ENCODE results near the gene RGPD3. TPM values are rescaled to one million over a fixed set of nuclear protein-coding genes. Genes with fewer than 3 reads are reported as not detected.
"Not testable (repeated sequence)": the region's sequence is repeated elsewhere in the genome, so short reads cannot be mapped to it uniquely, and the experiment has no call there.

The RGPD3 gene
- total and polyA plus RNA-seq, 2 donors (not counting 1 experiment from before 2014, with no cell fraction given), result 0.12 to 0.17 TPM

DNA sequence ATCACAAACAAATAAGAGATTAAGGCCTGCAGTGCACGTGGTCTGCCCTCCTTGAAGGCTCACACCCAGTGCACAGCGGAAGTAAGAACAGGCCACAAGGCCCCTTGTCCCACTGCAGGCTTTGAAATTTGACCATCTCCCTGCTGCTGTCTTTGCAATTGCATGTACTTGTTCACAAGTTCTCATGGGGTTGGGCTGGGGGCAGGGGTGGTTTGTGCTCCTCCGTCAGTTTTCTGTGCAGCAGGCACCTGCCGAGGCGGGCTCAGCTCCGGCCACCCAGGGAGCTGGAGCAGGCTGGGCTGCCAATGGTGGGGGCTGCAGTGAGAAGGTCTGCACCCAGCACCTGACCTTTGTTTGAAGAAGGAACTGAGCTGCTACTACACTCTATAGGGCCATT is 41.2 kb upstream of the RGPD3 start:
- H3K4me3 ChIP-seq (replicated peaks in 1 of 4; ENCODE audit: control extremely low read depth in 1 of 4, insufficient read depth in 1 of 4, low read depth in 3 of 4, low read length in 4 of 4); H3K4me1 ChIP-seq (ENCODE audit: control insufficient read depth, extremely low read depth, insufficient read depth, low read length); H3K9me3 ChIP-seq (ENCODE audit: control insufficient read depth, insufficient read depth, low read depth, low read length); H4K20me1 ChIP-seq (ENCODE audit: control insufficient read depth, extremely low read depth, insufficient read depth, low read length); H3K27ac ChIP-seq (ENCODE audit: insufficient read depth, low read length); H3K79me2 ChIP-seq (ENCODE audit: control insufficient read depth, insufficient read depth, low read length); H3K36me3 ChIP-seq (ENCODE audit: control insufficient read depth, insufficient read depth, low read length); H3K27me3 ChIP-seq (ENCODE audit: control insufficient read depth, insufficient read depth, low read length); H3K4me2 ChIP-seq (ENCODE audit: extremely low read depth, insufficient read depth, low read length); H3K9ac ChIP-seq (ENCODE audit: insufficient read depth, low read length); H2AFZ ChIP-seq (ENCODE audit: low read length); DNase-seq (ENCODE audit: low read depth in 2 of 2): not testable (repeated sequence)

DNA sequence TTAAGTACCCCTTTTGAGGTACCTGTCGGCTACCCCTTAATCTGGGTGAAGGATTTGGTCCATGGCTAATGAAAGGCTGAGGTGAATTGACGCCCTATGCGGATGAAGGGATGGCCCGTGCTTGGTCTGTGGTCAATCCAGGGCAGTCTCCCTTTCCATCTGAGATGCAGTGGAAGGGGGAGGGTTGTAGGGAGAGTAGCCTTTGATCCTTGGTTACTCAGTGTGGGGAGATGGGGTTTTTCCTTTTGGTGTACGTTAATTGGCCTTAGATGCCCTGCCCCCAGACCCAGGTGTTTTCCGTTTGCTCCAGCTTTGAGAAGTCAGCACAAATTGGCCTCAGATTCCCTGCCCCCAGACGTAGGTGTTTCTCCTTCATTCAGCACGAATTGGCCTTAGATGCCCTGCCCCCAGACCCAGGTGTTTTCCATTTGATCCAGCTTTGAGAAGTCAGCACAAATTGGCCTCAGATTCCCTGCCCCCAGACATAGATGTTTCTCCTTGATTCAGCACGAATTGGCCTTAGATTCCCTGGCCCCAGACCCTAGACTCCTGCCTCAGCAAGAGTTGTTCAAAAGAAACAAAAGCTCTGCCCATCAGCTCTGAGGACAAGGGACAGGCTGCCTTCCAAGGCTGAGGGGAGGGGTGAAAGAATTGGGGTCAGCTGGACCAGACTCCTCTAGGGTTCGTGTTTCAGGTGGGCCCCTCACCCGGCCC is 40.6 kb upstream of the RGPD3 start:
- H3K27ac ChIP-seq (ENCODE audit: insufficient read depth, low read length), result not testable (repeated sequence)

DNA sequence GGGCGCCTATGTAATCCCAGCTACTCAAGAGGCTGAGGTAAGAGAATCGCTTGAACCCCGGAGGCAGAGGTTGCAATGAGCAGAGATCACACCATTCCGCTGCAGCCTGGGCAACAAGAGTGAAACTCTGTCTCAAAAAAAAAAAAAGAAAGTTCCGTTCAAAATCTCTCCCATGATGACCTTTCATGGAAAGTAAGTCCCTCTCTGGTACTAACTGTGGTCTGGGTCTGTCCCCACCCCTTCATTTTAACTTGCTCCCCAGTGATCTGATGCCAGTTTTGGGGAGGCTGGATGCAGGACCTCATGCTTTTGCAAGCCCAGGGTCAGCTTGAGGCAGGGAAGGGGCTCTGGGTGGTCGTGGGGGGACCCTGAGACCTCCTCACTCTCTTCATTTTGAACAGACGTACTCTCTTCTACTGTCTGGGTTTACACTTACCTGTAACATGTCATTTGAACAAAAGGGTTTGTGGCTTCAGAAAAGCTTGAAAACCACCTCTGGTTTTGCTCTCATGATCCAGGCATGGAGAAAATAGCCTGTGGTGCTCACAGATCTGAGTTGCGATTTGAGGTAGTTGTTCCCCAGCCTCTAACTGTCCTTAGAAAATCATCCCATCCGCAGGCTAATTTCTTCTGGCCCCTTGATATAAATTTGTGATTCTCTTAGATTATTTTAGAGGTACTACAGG is 37.9 kb upstream of the RGPD3 start:
- H3K27me3 ChIP-seq (ENCODE audit: control insufficient read depth, insufficient read depth, low read length); H3K9me3 ChIP-seq (ENCODE audit: control insufficient read depth, insufficient read depth, low read depth, low read length); DNase-seq (ENCODE audit: low read depth in 2 of 2); H3K36me3 ChIP-seq (ENCODE audit: control insufficient read depth, insufficient read depth, low read length); H3K4me1 ChIP-seq (ENCODE audit: control insufficient read depth, extremely low read depth, insufficient read depth, low read length); H4K20me1 ChIP-seq (ENCODE audit: control insufficient read depth, extremely low read depth, insufficient read depth, low read length); H3K9ac ChIP-seq (ENCODE audit: insufficient read depth, low read length); H3K27ac ChIP-seq (ENCODE audit: insufficient read depth, low read length); H3K4me3 ChIP-seq (replicated peaks in 1 of 4; ENCODE audit: control extremely low read depth in 1 of 4, insufficient read depth in 1 of 4, low read depth in 3 of 4, low read length in 4 of 4); H3K79me2 ChIP-seq (ENCODE audit: control insufficient read depth, insufficient read depth, low read length); H3K4me2 ChIP-seq (ENCODE audit: extremely low read depth, insufficient read depth, low read length); H2AFZ ChIP-seq (ENCODE audit: low read length): not testable (repeated sequence)

More for the DNA sequence above, 40.6 kb upstream of the RGPD3 start:
- H2AFZ ChIP-seq (ENCODE audit: low read length); H3K79me2 ChIP-seq (ENCODE audit: control insufficient read depth, insufficient read depth, low read length); H3K9ac ChIP-seq (ENCODE audit: insufficient read depth, low read length); H3K27me3 ChIP-seq (ENCODE audit: control insufficient read depth, insufficient read depth, low read length); H3K4me1 ChIP-seq (ENCODE audit: control insufficient read depth, extremely low read depth, insufficient read depth, low read length); H4K20me1 ChIP-seq (ENCODE audit: control insufficient read depth, extremely low read depth, insufficient read depth, low read length); H3K36me3 ChIP-seq (ENCODE audit: control insufficient read depth, insufficient read depth, low read length); DNase-seq (ENCODE audit: low read depth in 2 of 2); H3K9me3 ChIP-seq (ENCODE audit: control insufficient read depth, insufficient read depth, low read depth, low read length); H3K4me2 ChIP-seq (ENCODE audit: extremely low read depth, insufficient read depth, low read length); H3K4me3 ChIP-seq (replicated peaks in 1 of 4; ENCODE audit: control extremely low read depth in 1 of 4, insufficient read depth in 1 of 4, low read depth in 3 of 4, low read length in 4 of 4): not testable (repeated sequence)

DNA sequence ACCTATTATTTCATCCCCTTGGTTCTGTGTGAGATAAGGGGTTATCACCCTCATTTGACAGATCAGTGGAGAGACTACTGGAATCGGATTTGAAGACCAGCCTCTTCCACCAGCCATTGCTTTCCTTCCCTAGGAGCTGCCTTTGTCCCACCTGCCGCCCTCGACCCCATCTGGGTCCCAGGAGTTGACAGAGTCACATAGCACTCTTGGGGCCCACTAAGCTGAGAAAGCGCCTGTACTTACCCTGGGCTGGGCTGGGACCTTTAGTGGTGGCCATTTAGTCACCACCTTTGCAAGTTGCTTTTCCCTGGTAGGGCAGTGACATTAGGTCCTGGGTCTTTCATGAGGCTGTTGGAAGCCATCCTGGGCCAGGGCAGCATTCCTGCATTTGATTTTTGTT is 36.6 kb upstream of the RGPD3 start:
- H3K9ac ChIP-seq (ENCODE audit: insufficient read depth, low read length); DNase-seq (ENCODE audit: low read depth in 2 of 2); H3K79me2 ChIP-seq (ENCODE audit: control insufficient read depth, insufficient read depth, low read length); H3K36me3 ChIP-seq (ENCODE audit: control insufficient read depth, insufficient read depth, low read length); H3K4me2 ChIP-seq (ENCODE audit: extremely low read depth, insufficient read depth, low read length); H3K9me3 ChIP-seq (ENCODE audit: control insufficient read depth, insufficient read depth, low read depth, low read length); H3K4me3 ChIP-seq (replicated peaks in 1 of 4; ENCODE audit: control extremely low read depth in 1 of 4, insufficient read depth in 1 of 4, low read depth in 3 of 4, low read length in 4 of 4); H2AFZ ChIP-seq (ENCODE audit: low read length); H4K20me1 ChIP-seq (ENCODE audit: control insufficient read depth, extremely low read depth, insufficient read depth, low read length); H3K27me3 ChIP-seq (ENCODE audit: control insufficient read depth, insufficient read depth, low read length); H3K27ac ChIP-seq (ENCODE audit: insufficient read depth, low read length); H3K4me1 ChIP-seq (ENCODE audit: control insufficient read depth, extremely low read depth, insufficient read depth, low read length): not testable (repeated sequence)

DNA sequence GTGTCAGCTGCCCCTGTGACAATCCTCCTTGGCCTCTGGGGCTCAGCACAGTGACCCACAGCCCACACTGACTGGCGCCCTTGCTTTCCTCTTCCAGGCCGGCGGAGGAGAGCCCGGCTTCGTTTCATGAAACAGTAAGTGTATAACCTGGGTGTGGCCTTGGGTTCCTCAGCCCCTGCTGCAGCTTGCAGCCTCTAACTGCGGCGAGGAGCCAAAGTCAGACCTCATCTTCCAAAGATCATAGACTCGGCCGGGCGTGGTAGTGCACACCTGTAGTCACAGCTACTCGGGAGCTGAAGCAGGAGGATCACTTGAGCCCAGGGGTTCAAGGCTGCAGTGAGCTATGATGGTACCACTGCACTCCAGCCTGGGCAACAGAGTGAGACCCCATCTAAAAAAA is 36.0 kb upstream of the RGPD3 start:
- H3K79me2 ChIP-seq (ENCODE audit: control insufficient read depth, insufficient read depth, low read length); H3K4me1 ChIP-seq (ENCODE audit: control insufficient read depth, extremely low read depth, insufficient read depth, low read length); H3K27me3 ChIP-seq (ENCODE audit: control insufficient read depth, insufficient read depth, low read length); H3K9ac ChIP-seq (ENCODE audit: insufficient read depth, low read length); H3K4me2 ChIP-seq (ENCODE audit: extremely low read depth, insufficient read depth, low read length); H3K9me3 ChIP-seq (ENCODE audit: control insufficient read depth, insufficient read depth, low read depth, low read length); DNase-seq (ENCODE audit: low read depth in 2 of 2); H4K20me1 ChIP-seq (ENCODE audit: control insufficient read depth, extremely low read depth, insufficient read depth, low read length); H3K36me3 ChIP-seq (ENCODE audit: control insufficient read depth, insufficient read depth, low read length); H2AFZ ChIP-seq (ENCODE audit: low read length); H3K4me3 ChIP-seq (replicated peaks in 1 of 4; ENCODE audit: control extremely low read depth in 1 of 4, insufficient read depth in 1 of 4, low read depth in 3 of 4, low read length in 4 of 4); H3K27ac ChIP-seq (ENCODE audit: insufficient read depth, low read length): not testable (repeated sequence)

DNA sequence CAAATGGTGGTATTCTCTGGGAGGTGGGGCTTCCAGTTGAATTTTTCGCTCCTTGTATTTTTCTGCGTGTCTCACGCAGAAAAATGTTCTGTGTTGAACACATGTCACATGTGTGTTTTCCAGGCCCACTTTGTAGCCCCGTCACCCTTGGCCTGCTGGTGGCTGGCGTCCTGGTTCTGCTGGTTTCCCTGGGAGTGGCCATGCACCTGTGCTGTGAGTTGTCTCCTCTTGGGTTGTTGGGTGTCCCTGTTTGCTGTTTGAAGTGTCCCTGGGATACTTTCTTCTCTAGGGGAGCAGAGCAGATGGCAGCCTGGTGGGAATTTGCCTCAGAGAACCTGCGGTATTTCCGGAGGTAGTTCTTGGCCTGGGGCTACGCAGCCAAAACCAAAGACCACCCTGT is 34.1 kb upstream of the RGPD3 start:
- H3K9ac ChIP-seq (ENCODE audit: insufficient read depth, low read length); H3K36me3 ChIP-seq (ENCODE audit: control insufficient read depth, insufficient read depth, low read length); H3K4me2 ChIP-seq (ENCODE audit: extremely low read depth, insufficient read depth, low read length); H3K27me3 ChIP-seq (ENCODE audit: control insufficient read depth, insufficient read depth, low read length); DNase-seq (ENCODE audit: low read depth in 2 of 2); H3K27ac ChIP-seq (ENCODE audit: insufficient read depth, low read length); H2AFZ ChIP-seq (ENCODE audit: low read length); H3K9me3 ChIP-seq (ENCODE audit: control insufficient read depth, insufficient read depth, low read depth, low read length); H3K79me2 ChIP-seq (ENCODE audit: control insufficient read depth, insufficient read depth, low read length); H4K20me1 ChIP-seq (ENCODE audit: control insufficient read depth, extremely low read depth, insufficient read depth, low read length); H3K4me3 ChIP-seq (replicated peaks in 1 of 4; ENCODE audit: control extremely low read depth in 1 of 4, insufficient read depth in 1 of 4, low read depth in 3 of 4, low read length in 4 of 4); H3K4me1 ChIP-seq (ENCODE audit: control insufficient read depth, extremely low read depth, insufficient read depth, low read length): not testable (repeated sequence)

DNA sequence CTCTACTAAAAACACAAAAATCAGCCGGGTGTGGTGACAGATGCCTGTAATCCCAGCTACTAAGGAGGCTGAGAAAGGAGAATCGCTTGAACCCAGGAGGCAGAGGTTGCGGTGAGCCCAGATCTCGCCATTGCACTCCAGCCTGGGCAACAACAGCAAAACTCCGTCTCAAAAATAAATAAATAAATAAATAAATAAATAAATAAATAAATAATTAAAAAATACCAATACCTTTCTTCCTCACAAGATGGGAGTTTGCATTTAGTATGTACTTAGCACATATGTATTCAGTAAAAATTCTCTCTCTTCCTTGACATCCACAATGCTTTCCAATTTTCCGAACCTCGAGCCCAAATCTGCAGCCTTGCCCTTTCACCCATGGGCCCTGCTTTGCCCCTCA is 32.1 kb upstream of the RGPD3 start:
- not testable (repeated sequence) for H3K4me2 ChIP-seq (ENCODE audit: extremely low read depth, insufficient read depth, low read length); H3K4me3 ChIP-seq (replicated peaks in 1 of 4; ENCODE audit: control extremely low read depth in 1 of 4, insufficient read depth in 1 of 4, low read depth in 3 of 4, low read length in 4 of 4); H3K9ac ChIP-seq (ENCODE audit: insufficient read depth, low read length); H3K9me3 ChIP-seq (ENCODE audit: control insufficient read depth, insufficient read depth, low read depth, low read length); H2AFZ ChIP-seq (ENCODE audit: low read length); H3K27ac ChIP-seq (ENCODE audit: insufficient read depth, low read length); H4K20me1 ChIP-seq (ENCODE audit: control insufficient read depth, extremely low read depth, insufficient read depth, low read length); H3K4me1 ChIP-seq (ENCODE audit: control insufficient read depth, extremely low read depth, insufficient read depth, low read length); H3K27me3 ChIP-seq (ENCODE audit: control insufficient read depth, insufficient read depth, low read length); DNase-seq (ENCODE audit: low read depth in 2 of 2); H3K79me2 ChIP-seq (ENCODE audit: control insufficient read depth, insufficient read depth, low read length); H3K36me3 ChIP-seq (ENCODE audit: control insufficient read depth, insufficient read depth, low read length)

Measured in fibroblast of lung (primary cell).